Measurements from ENCODE around the gene BNC1.
"Not testable (repeated sequence)": the region's sequence is repeated elsewhere in the genome, so short reads cannot be mapped to it uniquely, and the experiment has no call there.

The BNC1 gene

GRCh38 chr15:83225449-83225848, 59.0 kb downstream of the BNC1 start:
- DNase-seq, result no peak

- not testable (repeated sequence) for DNase-seq
These were observed 62.7 kb downstream of the BNC1 start for GRCh38 chr15:83221781-83222180.

- DNase-seq, result no peak
These were observed 65.4 kb downstream of the BNC1 start for GRCh38 chr15:83219026-83219425.

GRCh38 chr15:83215306-83215705, 69.2 kb downstream of the BNC1 start:
- no peak for DNase-seq

DNA sequence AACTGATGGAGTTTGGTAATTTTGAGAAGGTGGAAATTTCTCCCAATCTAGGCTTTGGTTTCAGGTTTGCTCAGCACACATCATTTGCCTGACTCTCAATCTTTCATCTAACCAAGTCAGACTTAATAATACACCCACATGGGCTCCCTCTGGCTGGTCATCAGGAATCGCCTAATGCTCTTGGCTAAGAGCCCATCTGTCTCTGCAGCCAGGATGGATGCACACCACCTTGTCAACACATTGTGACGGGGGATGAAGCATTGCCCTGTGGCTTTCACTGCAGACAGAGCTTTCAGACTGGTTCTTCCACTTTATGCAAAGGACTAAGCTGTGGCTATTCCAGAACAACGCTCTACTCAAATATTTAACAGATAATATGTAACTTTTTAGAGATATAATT, 73.8 kb downstream of the BNC1 start:
- DNase-seq, result no peak

DNA sequence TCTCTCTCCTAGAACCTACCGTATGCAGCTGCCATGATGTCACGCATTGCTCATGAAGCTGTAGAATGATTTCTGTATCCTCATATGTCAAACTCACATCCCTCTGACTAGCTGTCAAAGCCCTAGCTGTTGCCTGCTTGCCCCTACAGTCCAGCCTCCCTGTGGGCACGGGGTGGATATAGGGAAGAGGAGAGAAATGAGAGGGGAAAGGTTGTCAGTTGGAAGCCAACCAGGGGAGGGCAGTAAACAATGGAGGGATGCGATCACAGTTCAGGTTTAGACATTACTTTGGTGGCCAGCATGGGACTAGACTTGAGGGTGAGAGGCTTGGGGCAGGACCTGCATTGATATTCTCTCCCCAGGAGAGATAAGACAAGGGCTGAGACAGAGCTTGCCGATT, 75.1 kb downstream of the BNC1 start:
- no peak for DNase-seq

GRCh38 chr15:83208367-83208661, 76.2 kb downstream of the BNC1 start:
- no peak for DNase-seq

GRCh38 chr15:83207660-83208366, 76.7 kb downstream of the BNC1 start, which contains the start of gene HDGFL3:
Gene HDGFL3 (minus strand): TSS chr15:83207823. CDS start chr15:83207414, 409 bp downstream.
- no peak for DNase-seq

DNA sequence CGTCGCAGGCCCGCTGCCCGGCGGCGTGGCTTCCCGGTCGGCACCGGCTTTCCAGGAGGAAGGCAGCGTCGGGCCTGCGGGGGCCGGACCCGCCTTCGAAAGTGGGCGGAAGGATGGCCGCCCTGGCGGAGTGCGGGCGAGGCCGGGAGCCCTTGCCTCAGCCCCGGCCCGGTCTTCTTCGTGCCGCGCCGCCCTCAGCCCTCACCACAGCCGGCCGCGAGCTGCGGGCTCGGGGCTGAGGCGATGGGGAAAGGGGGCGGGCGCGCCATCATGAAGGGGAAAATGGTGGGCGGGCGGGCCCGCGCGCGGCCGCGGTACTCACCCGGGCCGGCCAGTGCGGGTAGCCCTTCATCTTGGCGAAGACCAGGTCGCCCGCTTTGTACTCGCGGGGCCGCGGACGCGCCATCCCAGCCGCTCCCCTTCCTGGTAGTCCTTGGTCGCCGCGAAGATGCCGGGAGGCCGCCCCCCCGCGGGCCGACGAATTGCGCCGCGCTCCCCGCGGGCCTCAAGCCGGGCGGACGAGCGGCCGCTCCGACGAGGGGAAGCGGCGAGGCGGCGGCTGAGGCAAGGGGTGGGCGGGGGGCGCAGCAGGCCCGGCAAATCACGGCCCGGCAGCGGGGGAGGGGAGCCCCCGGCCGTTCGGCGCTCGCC, 77.3 kb downstream of the BNC1 start:
- no peak for DNase-seq

DNA sequence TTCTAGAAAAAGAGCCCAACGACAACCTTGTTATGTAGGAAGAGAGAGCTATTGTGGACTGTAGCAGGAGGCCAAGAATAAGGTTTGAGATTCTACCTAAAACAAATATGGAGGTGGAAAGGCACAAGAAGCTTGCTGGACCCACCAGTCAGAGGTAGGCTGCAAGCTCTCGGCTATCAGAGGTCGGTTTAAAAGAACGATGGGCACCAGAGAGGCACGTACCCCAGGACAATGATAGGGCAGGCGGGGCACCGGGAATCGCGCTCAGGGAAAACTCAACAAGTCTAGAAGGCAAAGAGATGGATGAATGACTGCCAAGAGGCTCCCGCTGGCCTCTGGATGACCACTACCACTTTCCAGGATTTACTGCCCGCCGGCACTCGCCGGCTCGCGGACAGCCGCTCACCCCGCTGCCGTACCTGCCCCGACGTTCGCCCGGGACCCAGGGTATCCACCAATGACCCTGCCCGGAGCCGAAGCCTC, 77.9 kb downstream of the BNC1 start:
- DNase-seq, result no peak
